ENCODE data around the gene HACE1.

DNA sequence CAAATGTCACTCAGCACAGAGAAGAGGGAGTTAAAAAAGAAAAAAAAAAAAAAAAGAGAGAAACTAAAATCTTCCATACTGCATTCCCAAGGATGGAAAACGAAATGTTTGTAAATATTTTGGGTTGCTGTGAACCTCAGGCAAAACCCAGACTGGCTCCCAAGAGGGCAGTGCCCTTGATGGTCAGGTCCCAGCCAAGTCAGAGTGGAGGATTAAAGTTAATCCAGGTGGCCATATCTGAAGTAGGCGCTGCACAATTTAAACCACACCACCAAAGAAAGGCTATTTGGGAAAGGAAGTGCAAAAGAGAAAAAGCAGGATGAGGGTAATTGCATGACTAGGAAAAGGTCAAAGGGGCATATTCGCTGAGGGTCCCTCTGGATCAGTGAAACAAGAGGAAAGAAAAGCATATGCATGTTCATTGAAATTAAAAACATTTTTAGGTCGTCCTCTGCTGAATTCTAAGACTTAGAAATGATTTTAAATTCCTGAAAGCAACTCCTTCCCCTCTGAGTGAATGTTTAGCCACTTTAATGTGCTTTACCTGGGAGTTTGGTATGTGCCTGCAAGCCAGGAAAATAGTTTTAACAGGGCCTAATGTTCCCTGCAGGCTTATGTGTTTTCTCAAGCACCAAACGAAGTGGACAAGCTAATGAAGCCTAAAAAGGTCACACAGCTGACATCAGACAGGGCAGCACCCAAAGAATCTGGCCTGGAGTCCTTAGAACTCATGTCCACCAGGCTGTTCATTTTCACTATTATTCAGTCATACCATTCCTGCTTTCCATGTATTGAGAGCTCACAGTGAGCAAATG, 159.1 kb downstream of the HACE1 start:
- TF ChIP-seq, protein P1, sequence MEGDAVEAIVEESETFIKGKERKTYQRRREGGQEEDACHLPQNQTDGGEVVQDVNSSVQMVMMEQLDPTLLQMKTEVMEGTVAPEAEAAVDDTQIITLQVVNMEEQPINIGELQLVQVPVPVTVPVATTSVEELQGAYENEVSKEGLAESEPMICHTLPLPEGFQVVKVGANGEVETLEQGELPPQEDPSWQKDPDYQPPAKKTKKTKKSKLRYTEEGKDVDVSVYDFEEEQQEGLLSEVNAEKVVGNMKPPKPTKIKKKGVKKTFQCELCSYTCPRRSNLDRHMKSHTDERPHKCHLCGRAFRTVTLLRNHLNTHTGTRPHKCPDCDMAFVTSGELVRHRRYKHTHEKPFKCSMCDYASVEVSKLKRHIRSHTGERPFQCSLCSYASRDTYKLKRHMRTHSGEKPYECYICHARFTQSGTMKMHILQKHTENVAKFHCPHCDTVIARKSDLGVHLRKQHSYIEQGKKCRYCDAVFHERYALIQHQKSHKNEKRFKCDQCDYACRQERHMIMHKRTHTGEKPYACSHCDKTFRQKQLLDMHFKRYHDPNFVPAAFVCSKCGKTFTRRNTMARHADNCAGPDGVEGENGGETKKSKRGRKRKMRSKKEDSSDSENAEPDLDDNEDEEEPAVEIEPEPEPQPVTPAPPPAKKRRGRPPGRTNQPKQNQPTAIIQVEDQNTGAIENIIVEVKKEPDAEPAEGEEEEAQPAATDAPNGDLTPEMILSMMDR (IDR thresholded peaks at IDR 0.05; ENCODE audit: low read depth, low read length): no peak
- TF ChIP-seq POLR2A (IDR thresholded peaks at IDR 0.05; ENCODE audit: extremely low read depth, insufficient read length) (no peak), MYC (IDR thresholded peaks at IDR 0.05; ENCODE audit: low read depth, low read length) (no peak)
- TF ChIP-seq, protein P2, sequence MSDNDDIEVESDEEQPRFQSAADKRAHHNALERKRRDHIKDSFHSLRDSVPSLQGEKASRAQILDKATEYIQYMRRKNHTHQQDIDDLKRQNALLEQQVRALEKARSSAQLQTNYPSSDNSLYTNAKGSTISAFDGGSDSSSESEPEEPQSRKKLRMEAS (IDR thresholded peaks at IDR 0.05; ENCODE audit: low read depth, low read length): no peak

Data from NB4 (cell line).